ENCODE results near the gene ECE1.

Gene ECE1

GRCh38 chr1:21319447-21320407, 29.5 kb upstream of the ECE1 start:
- Mint-ChIP-seq H3K27me3 (no peaks in the 10 kb centered on the region), H3K27ac (peak overlapping the region; percentile 44), H3K9me3 (no peaks in the 10 kb centered on the region), H3K4me3 (no peak overlapping the region), H3K36me3 (ENCODE audit: low read depth) (peaks cover 30% of the 10 kb centered on the region), H3K4me1 (peaks cover 67% of the 10 kb centered on the region)
- no peak for DNase-seq
- no peak for ATAC-seq

DNA sequence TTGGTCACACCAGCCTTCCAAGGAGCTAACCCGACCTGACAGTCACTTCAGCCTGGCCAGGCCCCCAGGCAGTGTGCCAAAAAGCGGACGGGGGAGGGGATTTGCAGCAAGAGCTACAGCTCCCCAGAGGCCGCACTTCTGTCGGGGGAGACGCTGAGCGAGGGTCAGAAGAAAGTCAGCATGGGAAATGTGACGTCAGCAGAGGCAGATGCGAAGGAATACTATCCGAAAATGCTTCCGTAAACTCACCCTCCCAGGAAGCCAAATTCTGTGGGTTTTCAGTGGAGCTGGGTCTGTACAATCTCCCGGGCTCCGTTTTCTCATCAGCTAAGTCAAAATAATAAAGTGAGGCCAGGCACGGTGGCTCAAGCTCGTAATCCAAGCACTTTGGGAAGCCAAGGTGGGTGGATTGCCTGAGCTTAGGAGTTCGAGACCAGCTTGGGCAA, 28.5 kb upstream of the ECE1 start:
- ATAC-seq (no peak), DNase-seq (no peak)
- Mint-ChIP-seq H3K4me1 (peaks cover 63% of the 10 kb centered on the region), H3K27ac (no peak overlapping the region), H3K4me3 (no peak overlapping the region), H3K36me3 (ENCODE audit: low read depth) (peaks cover 31% of the 10 kb centered on the region), H3K27me3 (no peaks in the 10 kb centered on the region), H3K9me3 (no peaks in the 10 kb centered on the region)

GRCh38 chr1:21318057-21318713, 27.9 kb upstream of the ECE1 start:
- no peak overlapping the region for H3K27ac Mint-ChIP-seq
- no peaks in the 10 kb centered on the region for H3K27me3 Mint-ChIP-seq
- ATAC-seq (no peak), DNase-seq (no peak)
- H3K4me3 Mint-ChIP-seq = no peak overlapping the region
- no peaks in the 10 kb centered on the region for H3K9me3 Mint-ChIP-seq
- H3K36me3 Mint-ChIP-seq (ENCODE audit: low read depth) = peaks cover 31% of the 10 kb centered on the region
- H3K4me1 Mint-ChIP-seq = peaks cover 60% of the 10 kb centered on the region

DNA sequence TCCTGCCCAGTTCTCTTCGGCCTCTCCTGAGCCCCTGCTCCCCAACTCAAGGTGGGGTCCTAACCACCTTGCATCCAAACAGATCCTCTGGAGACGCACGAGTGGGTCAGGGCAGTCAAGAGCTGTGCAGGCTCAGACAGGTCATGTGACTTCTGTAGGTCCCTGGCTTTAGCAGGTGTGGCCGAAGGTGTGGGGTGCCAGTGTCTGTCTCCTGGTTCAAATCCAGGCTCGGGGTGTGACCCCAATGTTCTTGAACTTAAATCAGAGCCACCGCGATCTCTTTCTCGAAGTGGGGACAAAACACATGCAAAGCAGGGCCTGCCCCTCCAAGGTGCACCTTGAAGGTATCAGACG, 27.4 kb upstream of the ECE1 start:
- Mint-ChIP-seq H3K27me3 (no peaks in the 10 kb centered on the region), H3K27ac (no peak overlapping the region), H3K9me3 (no peaks in the 10 kb centered on the region), H3K4me3 (no peak overlapping the region), H3K4me1 (peaks cover 55% of the 10 kb centered on the region), H3K36me3 (ENCODE audit: low read depth) (peaks cover 31% of the 10 kb centered on the region)
- ATAC-seq (no peak), DNase-seq (no peak)

- no peaks in the 10 kb centered on the region for H3K9me3 Mint-ChIP-seq
- H3K27ac Mint-ChIP-seq = no peak overlapping the region
- peaks cover 31% of the 10 kb centered on the region for H3K36me3 Mint-ChIP-seq (ENCODE audit: low read depth)
- no peaks in the 10 kb centered on the region for H3K27me3 Mint-ChIP-seq
- peaks cover 49% of the 10 kb centered on the region for H3K4me1 Mint-ChIP-seq
- DNase-seq (no peak), ATAC-seq (no peak)
- H3K4me3 Mint-ChIP-seq = no peak overlapping the region
These were observed 26.9 kb upstream of the ECE1 start for GRCh38 chr1:21317035-21317689.

GRCh38 chr1:21314743-21315396, 24.6 kb upstream of the ECE1 start:
- Mint-ChIP-seq H3K4me1 (peaks cover 43% of the 10 kb centered on the region), H3K4me3 (no peak overlapping the region), H3K9me3 (no peaks in the 10 kb centered on the region), H3K27ac (no peak overlapping the region), H3K27me3 (no peaks in the 10 kb centered on the region), H3K36me3 (ENCODE audit: low read depth) (peaks cover 33% of the 10 kb centered on the region)
- DNase-seq (no peak), ATAC-seq (no peak)

DNA sequence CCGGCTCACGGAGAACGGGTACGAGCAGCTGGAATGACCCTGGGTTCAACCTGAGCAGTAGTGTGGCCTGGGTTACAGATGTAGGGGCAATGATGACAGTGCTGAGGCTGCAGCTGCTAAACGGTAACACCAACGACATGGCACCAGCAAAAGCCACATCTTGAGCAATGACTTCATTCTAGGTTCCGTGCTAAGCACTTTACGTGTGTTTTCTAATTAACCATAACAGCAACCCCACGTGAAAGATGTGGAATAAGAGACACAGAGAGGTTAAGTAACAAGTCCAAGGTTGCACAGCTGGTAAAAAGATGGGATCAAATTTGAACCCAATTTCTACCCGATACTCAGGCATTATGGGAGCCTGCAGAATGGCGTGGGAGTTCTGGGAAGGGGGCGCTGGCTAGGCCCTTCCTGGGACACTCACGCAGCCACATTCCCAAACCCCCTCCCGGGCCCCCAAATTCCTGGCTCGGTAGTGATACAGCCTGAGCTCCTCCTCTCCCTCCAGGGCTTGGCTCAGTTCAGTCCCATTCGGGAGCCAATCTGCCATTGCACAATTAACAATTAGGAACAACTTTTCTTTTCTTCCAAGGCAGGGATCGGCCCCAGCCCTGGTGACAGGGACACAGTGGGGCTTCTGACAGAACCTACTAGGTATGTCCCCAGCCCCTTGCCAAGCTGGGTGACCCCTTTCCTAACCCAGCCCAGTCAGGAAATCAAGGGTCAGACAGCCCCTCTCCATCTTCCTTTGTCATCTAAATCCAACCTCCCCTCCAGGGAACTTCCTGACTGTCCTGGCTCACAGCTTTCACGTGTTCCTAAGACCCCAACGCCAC, 23.8 kb upstream of the ECE1 start:
- no peaks in the 10 kb centered on the region for H3K9me3 Mint-ChIP-seq
- DNase-seq = no peak
- peaks cover 32% of the 10 kb centered on the region for H3K36me3 Mint-ChIP-seq (ENCODE audit: low read depth)
- no peak for ATAC-seq
- H3K4me1 Mint-ChIP-seq = peaks cover 44% of the 10 kb centered on the region
- no peak overlapping the region for H3K27ac Mint-ChIP-seq
- no peaks in the 10 kb centered on the region for H3K27me3 Mint-ChIP-seq
- H3K4me3 Mint-ChIP-seq = no peak overlapping the region

DNA sequence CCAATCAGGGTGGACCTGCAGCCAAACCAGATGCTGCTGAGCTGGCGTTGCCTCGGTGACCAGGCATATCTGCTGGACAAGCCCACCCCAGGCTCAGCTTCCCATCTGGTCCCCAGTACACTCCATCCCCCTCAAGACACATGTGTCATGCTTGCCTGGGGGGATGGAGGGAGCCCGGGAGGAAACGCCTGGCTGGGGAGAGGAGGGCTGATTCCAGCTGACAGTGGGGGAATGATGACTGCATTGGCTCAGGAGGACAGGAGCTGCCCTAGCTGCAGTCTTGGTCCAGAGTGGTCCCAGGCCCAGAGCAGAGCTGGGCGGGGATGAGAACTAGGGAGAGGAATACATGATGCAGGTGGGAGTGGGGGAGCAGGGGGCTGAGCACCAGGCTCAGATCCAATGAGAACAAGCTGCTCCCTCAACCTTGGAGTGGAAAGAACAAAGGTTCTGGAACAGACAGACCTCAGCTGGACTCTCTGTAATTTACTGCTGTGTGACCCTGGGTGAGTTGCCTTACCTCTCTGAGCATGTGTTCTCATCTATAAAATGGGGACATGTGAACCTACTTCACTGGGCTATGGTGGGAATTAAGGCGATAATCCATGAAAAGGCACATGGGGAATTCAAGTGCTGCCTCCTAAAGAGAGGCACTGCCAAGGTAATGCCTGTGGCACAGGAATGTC, 23.1 kb upstream of the ECE1 start:
- Mint-ChIP-seq H3K27ac (no peak overlapping the region), H3K36me3 (ENCODE audit: low read depth) (peaks cover 32% of the 10 kb centered on the region), H3K4me3 (no peak overlapping the region), H3K27me3 (no peaks in the 10 kb centered on the region), H3K4me1 (peaks cover 48% of the 10 kb centered on the region), H3K9me3 (no peaks in the 10 kb centered on the region)
- no peak for ATAC-seq
- DNase-seq = no peak

GRCh38 chr1:21312407-21312992, 22.2 kb upstream of the ECE1 start:
- Mint-ChIP-seq H3K36me3 (ENCODE audit: low read depth) (peaks cover 30% of the 10 kb centered on the region), H3K9me3 (no peaks in the 10 kb centered on the region), H3K27ac (no peak overlapping the region), H3K4me3 (no peak overlapping the region), H3K27me3 (no peaks in the 10 kb centered on the region), H3K4me1 (peaks cover 53% of the 10 kb centered on the region)
- no peak for DNase-seq
- no peak for ATAC-seq

DNA sequence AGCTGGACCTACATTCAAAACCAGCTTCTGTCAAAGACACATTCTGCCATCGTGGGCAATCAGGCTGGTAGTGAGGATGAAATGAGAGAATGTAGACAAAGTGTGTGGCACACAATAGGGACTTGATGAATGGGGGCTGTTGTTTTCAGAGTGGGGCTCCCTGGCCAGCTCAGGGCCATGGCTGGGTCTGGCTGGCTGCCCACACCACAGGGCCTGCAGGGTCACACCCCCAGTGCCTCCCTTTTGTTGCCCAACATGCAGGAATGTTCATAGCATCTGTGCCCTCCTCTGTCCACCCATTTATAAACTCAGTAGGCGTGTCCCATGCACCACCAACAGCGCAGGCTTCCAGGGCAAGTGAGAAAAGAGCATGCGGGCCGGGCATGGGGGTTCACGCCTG, 20.8 kb upstream of the ECE1 start:
- Mint-ChIP-seq H3K36me3 (ENCODE audit: low read depth) (peaks cover 23% of the 10 kb centered on the region), H3K27me3 (no peaks in the 10 kb centered on the region), H3K9me3 (no peaks in the 10 kb centered on the region), H3K27ac (peak overlapping the region; percentile 42), H3K4me1 (peaks cover 55% of the 10 kb centered on the region), H3K4me3 (no peak overlapping the region)
- ATAC-seq (no peak), DNase-seq (no peak)

DNA sequence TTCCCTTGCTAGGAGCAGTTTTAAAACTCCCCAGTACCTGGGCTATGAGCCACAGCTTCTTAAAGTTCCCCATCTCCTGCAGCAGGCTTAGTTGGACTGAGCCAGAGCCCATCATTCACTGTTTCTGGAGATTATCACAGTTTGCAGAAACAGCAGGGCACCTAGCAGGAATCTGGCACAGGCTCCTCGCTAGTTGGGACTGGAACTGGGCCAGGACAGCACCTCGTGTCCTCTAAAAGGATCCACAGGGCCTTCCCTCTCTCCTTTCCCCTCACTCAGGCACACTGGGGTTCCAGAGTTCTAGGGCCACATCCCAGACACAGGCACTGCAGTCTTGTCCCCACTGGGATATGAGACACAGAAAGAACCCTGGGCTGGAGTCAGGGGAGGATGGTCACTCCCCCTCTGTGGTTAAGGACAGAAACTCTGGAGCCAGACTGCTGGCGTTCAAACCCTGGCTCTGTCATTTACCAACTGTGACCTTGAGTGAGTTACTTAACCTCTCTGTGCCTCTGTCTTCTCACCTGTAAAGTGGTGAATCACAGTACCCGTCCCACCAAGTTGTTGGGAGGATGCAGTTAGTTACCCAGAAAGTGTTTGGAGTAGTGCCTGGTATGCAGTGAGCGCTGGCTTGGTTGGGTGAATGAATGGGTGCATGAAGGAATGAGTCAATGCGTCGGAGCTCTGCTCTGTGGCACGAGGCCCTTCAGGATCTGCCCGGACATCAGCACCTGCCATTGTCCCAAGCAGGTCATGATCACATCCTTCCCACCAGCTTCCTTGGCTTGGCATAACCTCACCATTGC, 18.8 kb upstream of the ECE1 start:
- Mint-ChIP-seq H3K27me3 (no peaks in the 10 kb centered on the region), H3K9me3 (no peaks in the 10 kb centered on the region), H3K4me1 (peaks cover 66% of the 10 kb centered on the region), H3K36me3 (ENCODE audit: low read depth) (peaks cover 24% of the 10 kb centered on the region), H3K27ac (peak overlapping the region; percentile 56), H3K4me3 (peak overlapping the region; percentile 2)
- ATAC-seq (peak; percentile 16), DNase-seq (no peak)

DNA sequence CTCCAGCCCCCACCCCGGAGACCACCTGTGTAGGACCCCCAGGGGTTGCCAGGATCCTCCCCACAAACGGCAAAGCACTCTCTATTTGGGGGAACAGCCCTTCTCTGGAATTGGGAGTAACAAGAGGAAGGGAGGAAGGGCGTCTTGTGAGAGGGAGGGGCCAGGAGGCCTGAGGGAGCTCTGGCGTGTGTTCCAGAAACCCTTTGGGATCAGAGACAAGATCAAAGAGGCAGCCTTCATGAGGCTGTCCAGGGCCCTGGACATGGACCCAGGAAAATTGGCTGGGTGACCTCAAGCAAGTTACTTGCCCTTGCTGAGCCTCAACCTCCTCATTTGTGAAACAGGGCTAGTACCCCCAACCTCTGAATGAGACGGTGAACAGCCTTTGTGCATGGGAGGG, 18.1 kb upstream of the ECE1 start:
- Mint-ChIP-seq H3K27me3 (no peaks in the 10 kb centered on the region), H3K4me3 (peak overlapping the region; percentile 6), H3K27ac (peak overlapping the region; percentile 39), H3K9me3 (no peaks in the 10 kb centered on the region), H3K36me3 (ENCODE audit: low read depth) (peaks cover 23% of the 10 kb centered on the region), H3K4me1 (peaks cover 63% of the 10 kb centered on the region)
- ATAC-seq = no peak
- no peak for DNase-seq

Measured in activated naive CD8-positive, alpha-beta T cell treated with anti-CD3 and anti-CD28 coated beads, Interleukin-2, amount 50 U/mL, for 24 hours (primary cell).